Smooth muscle cell (in vitro differentiated cells): Measurements from ENCODE around the gene CST3. TPM values are rescaled to one million over a fixed set of nuclear protein-coding genes. Genes with fewer than 3 reads are reported as not detected.

ENCODE experiments used
- DNase-seq: peaks from one replicate; lab custom pipeline; 2025; ENCODE audit not compliant: unreplicated experiment; lab: John Stamatoyannopoulos, UW
- H2AFZ ChIP-seq: fragments of 200-600 bp; sonication (generic); 2 replicates; pipeline ENCODE4 v1.6.0; 2016; ENCODE audit warnings: antibody characterized with exemption, low read depth, mild to moderate bottlenecking
- H3F3A ChIP-seq: fragments of 200-600 bp; sonication (generic); 2 replicates; pipeline ENCODE4 v1.6.0; 2017; ENCODE audit warnings: antibody characterized with exemption, low read depth
- H3K27ac ChIP-seq: fragments of 200-600 bp; sonication (generic); 2 replicates; pipeline ENCODE4 v1.5.1; 2016; ENCODE audit warnings: low read depth, mild to moderate bottlenecking
- H3K27me3 ChIP-seq: fragments of 200-600 bp; sonication (generic); 2 replicates; pipeline ENCODE4 v1.6.1; 2016; ENCODE audit warnings: low read depth, mild to moderate bottlenecking
- H3K36me3 ChIP-seq: fragments of 200-600 bp; sonication (generic); 2 replicates; pipeline ENCODE4 v1.5.1; 2016; ENCODE audit warnings: low read depth
- H3K4me1 ChIP-seq: fragments of 200-600 bp; sonication (generic); 2 replicates; pipeline ENCODE4 v1.5.1; 2016; ENCODE audit warnings: low read depth
- H3K4me2 ChIP-seq: fragments of 200-600 bp; sonication (generic); 2 replicates; pipeline ENCODE4 v1.6.0; 2016; ENCODE audit warnings: mild to moderate bottlenecking
- H3K4me3 ChIP-seq: fragments of 200-600 bp; sonication (generic); 2 replicates; pipeline ENCODE4 v1.5.1; 2016; ENCODE audit warnings: mild to moderate bottlenecking
- H3K79me2 ChIP-seq: fragments of 200-600 bp; sonication (generic); 2 replicates; pipeline ENCODE4 v1.6.0; 2016; ENCODE audit warnings: low read depth, mild to moderate bottlenecking
- H3K9ac ChIP-seq: fragments of 200-600 bp; sonication (generic); 2 replicates; pipeline ENCODE4 v1.6.0; 2016; ENCODE audit warnings: low read depth
- H3K9me3 ChIP-seq: fragments of 200-600 bp; sonication (generic); replicated peaks from 2 replicates; pipeline ENCODE4 v1.5.1; 2016; ENCODE audit warnings: low read depth
- H4K20me1 ChIP-seq: fragments of 200-600 bp; sonication (generic); 2 replicates; pipeline ENCODE4 v1.6.0; 2016; ENCODE audit warnings: low read depth
- CTCF ChIP-seq: fragments of 200-600 bp; sonication (generic); IDR thresholded peaks from 2 replicates; pipeline ENCODE4 v1.5.1; 2017; ENCODE audit warnings: borderline replicate concordance, mild to moderate bottlenecking, antibody characterized with exemption; ENCODE audit not compliant: insufficient read depth, poor library complexity, severe bottlenecking
- WGBS: methylation state at CpG from one replicate; pipeline ENCODE4 v1.1.7; 2016; ENCODE audit warnings: low lambda C conversion rate; 5-methylcytosine and 5-hydroxymethylcytosine counted together
- polyA plus RNA-seq: library from polyadenylated mRNA; unstranded; fragments of >200 nt; fragmentation: Nextera tagmentation; extraction: Ambion mirVana; gene quantifications from 2 replicates; pipeline ENCODE4 v1.2.1, GENCODE V29; 2016
- total RNA-seq: library from RNA; depleted of rRNA; stranded (reverse); fragments of >200 nt; gene quantifications from 2 replicates; pipeline ENCODE4 v1.2.3, GENCODE V29; 2014

Gene CST3
- total and polyA plus RNA-seq, 2 experiments from 2014 or later, result 170 to 338 TPM

- H3K27me3 ChIP-seq, result no peaks in the 10 kb centered on the region
- peak overlapping the region; percentile 12 for H3K4me2 ChIP-seq
- no peaks in the 10 kb centered on the region for H3K79me2 ChIP-seq
- no peak overlapping the region for H2AFZ ChIP-seq
- no peaks in the 10 kb centered on the region for H3K4me1 ChIP-seq
- H3F3A ChIP-seq, result no peaks in the 10 kb centered on the region
- H3K36me3 ChIP-seq, result no peaks in the 10 kb centered on the region
- 69% methylated on average over 5 of the region's 5 CpGs for WGBS
- H3K9me3 ChIP-seq, result no peaks in the 10 kb centered on the region
- DNase-seq, result no peak
- TF ChIP-seq CTCF, result no peak
- H3K27ac ChIP-seq, result no peak overlapping the region
- H4K20me1 ChIP-seq, result no peaks in the 10 kb centered on the region
- H3K4me3 ChIP-seq, result no peak overlapping the region
- no peak overlapping the region for H3K9ac ChIP-seq
Measured at GRCh38 chr20:23584434-23585199, 53.1 kb downstream of the CST3 start.

Other genes with a start within 250 kb of the CST3 start
- gene NAPB, start 216.5 kb downstream of the CST3 start, total RNA-seq, result 4.9 and 11.4 TPM in 2 replicates
- 0.65 and 4.5 TPM in 2 replicates for gene NAPB, start 216.5 kb downstream of the CST3 start, polyA plus RNA-seq
- gene CSTL1, start 198.3 kb downstream of the CST3 start, total RNA-seq, result not detected in 2 replicates
- not detected in 2 replicates for gene CSTL1, start 198.3 kb downstream of the CST3 start, polyA plus RNA-seq
- not detected in 2 replicates for gene CST11, start 185.1 kb downstream of the CST3 start, total RNA-seq
- not detected in 2 replicates for gene CST11, start 185.1 kb downstream of the CST3 start, polyA plus RNA-seq
- not detected in 2 replicates for gene CST8, start 146.8 kb downstream of the CST3 start, total RNA-seq
- not detected in 2 replicates for gene CST8, start 146.8 kb downstream of the CST3 start, polyA plus RNA-seq
- not detected in 2 replicates for gene CST9L, start 69.5 kb downstream of the CST3 start, total RNA-seq
- not detected in 2 replicates for gene CST9L, start 69.5 kb downstream of the CST3 start, polyA plus RNA-seq
- gene CST9, start 32.0 kb downstream of the CST3 start, total RNA-seq, result not detected in 2 replicates
- gene CST9, start 32.0 kb downstream of the CST3 start, polyA plus RNA-seq, result not detected in 2 replicates
- gene CST4, start 51.1 kb upstream of the CST3 start, total RNA-seq, result not detected in 2 replicates
- gene CST4, start 51.1 kb upstream of the CST3 start, polyA plus RNA-seq, result not detected in 2 replicates
- gene CST1, start 113.0 kb upstream of the CST3 start, total RNA-seq, result 1.3 and 9.3 TPM in 2 replicates
- 1.9 and 27.7 TPM in 2 replicates for gene CST1, start 113.0 kb upstream of the CST3 start, polyA plus RNA-seq
- gene CST2, start 188.8 kb upstream of the CST3 start, total RNA-seq, result 0.27 TPM in 1 of 2 replicates, not detected in the other
- gene CST2, start 188.8 kb upstream of the CST3 start, polyA plus RNA-seq, result 1.7 and 2.0 TPM in 2 replicates
- not detected in 2 replicates for gene CST5, start 241.8 kb upstream of the CST3 start, total RNA-seq
- not detected in 2 replicates for gene CST5, start 241.8 kb upstream of the CST3 start, polyA plus RNA-seq